Cardiac muscle cell (in vitro differentiated cells and primary cell): ENCODE data around the gene MACROD2. TPM values are rescaled to one million over a fixed set of nuclear protein-coding genes. Genes with fewer than 3 reads are reported as not detected.

ENCODE experiments used
- DNase-seq, 2 donors: peaks; one replicate each; pipeline versions ENCODE4 v3.0.0 to v3.0.0-alpha.2; 2010 to 2017; ENCODE audit warnings: low read depth in 1 of 2, low spot score in 1 of 2
- H3K27ac ChIP-seq: fragments of 200-600 bp; sonication (generic); 2 replicates; pipeline ENCODE4 v1.5.1; 2016
- H3K27me3 ChIP-seq: fragments of 200-600 bp; sonication (generic); 2 replicates; pipeline ENCODE4 v1.6.0; 2016; ENCODE audit warnings: control low read depth
- H3K36me3 ChIP-seq: fragments of 200-600 bp; sonication (generic); 2 replicates; pipeline ENCODE4 v1.5.1; 2016; ENCODE audit warnings: control low read depth
- H3K4me1 ChIP-seq: fragments of 200-600 bp; sonication (generic); 2 replicates; pipeline ENCODE4 v1.8.1; 2017; ENCODE audit warnings: low read depth, mild to moderate bottlenecking, mixed run types
- H3K4me3 ChIP-seq: fragments of 200-600 bp; sonication (generic); 2 replicates; pipeline ENCODE4 v1.5.1; 2016; ENCODE audit warnings: mild to moderate bottlenecking
- H3K9me3 ChIP-seq: fragments of 200-600 bp; sonication (generic); 2 replicates; pipeline ENCODE4 v1.5.1; 2017; ENCODE audit warnings: low read depth, mild to moderate bottlenecking, control low read depth
- polyA plus RNA-seq: library from polyadenylated mRNA; unstranded; fragments of >200 nt; fragmentation: Nextera tagmentation; extraction: Ambion mirVana; gene quantifications from 2 replicates; pipeline ENCODE4 v1.2.1, GENCODE V29; 2016
- total RNA-seq: library from RNA; depleted of rRNA; stranded (reverse); fragments of >200 nt; gene quantifications from 2 replicates; pipeline ENCODE4 v1.2.3, GENCODE V29; 2016
- TF ChIP-seq, protein P1 (sequence below): IDR thresholded peaks from 2 replicates; pipeline ENCODE4 v1.5.1; 2012; ENCODE audit warnings: low read depth, mild to moderate bottlenecking, low read length

MACROD2 gene
- total and polyA plus RNA-seq, 2 experiments from 2014 or later, result 9.3 to 14.4 TPM

DNA sequence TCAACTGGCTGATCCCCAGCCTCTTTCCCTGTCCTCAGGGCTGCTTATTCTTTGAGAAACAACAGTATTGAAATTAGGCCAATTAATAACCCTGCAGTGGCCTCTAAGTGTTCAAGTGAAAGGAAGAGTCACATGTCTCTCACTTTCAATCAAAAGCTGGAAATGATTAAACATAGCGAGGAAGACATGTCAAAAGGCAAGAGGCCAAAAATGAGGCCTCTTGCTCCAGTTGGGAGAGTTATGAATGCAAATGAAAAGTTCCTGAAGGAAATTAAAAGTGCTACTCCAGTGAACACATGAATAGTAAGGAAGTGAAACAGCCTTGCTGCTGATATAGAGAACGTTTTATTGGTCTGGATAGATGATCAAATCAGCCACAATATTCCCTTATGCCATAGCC lies 131.5 kb downstream of the MACROD2 start:
- no peak for DNase-seq
- TF ChIP-seq, protein P1, sequence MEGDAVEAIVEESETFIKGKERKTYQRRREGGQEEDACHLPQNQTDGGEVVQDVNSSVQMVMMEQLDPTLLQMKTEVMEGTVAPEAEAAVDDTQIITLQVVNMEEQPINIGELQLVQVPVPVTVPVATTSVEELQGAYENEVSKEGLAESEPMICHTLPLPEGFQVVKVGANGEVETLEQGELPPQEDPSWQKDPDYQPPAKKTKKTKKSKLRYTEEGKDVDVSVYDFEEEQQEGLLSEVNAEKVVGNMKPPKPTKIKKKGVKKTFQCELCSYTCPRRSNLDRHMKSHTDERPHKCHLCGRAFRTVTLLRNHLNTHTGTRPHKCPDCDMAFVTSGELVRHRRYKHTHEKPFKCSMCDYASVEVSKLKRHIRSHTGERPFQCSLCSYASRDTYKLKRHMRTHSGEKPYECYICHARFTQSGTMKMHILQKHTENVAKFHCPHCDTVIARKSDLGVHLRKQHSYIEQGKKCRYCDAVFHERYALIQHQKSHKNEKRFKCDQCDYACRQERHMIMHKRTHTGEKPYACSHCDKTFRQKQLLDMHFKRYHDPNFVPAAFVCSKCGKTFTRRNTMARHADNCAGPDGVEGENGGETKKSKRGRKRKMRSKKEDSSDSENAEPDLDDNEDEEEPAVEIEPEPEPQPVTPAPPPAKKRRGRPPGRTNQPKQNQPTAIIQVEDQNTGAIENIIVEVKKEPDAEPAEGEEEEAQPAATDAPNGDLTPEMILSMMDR, result no peak
- Histone ChIP-seq H3K27me3 (no peaks in the 10 kb centered on the region), H3K9me3 (no peaks in the 10 kb centered on the region), H3K27ac (no peak overlapping the region), H3K4me1 (no peaks in the 10 kb centered on the region), H3K36me3 (no peaks in the 10 kb centered on the region), H3K4me3 (no peak overlapping the region)

DNA sequence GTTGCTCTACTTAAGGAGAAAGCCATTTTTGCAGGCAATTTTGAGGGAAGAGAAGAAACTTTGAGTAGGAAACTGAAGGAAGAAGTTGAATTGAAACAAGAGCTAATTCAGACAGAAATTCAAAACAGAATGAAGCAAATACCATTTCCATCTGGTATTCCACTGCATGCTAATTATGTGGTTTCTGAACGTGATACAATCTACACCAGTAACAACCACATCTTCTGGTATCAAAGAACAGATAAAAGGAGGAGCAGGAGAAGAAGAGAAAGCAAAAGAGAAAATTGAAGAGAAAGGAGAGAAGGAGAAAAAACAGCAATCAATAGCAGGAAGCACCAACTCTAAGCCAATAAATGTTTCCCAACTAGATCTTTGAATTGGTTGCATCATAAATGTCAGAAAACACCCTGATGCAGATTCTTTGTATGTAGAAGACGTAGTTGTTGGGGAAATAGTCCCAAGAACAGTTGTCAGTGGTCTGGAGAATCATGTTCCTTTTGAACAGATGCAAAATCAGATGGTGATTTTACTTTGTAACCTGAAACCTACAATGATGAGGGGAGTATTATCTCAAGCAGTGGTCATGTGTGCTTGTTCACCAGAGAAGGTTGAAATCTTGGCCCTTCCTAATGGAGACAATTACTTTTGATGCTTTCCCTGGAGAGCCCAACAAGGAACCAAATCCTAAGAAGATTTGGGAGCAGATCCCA lies 132.4 kb downstream of the MACROD2 start:
- no peaks in the 10 kb centered on the region for H3K9me3 ChIP-seq
- no peak for DNase-seq
- H3K27me3 ChIP-seq, result no peaks in the 10 kb centered on the region
- H3K4me1 ChIP-seq, result no peaks in the 10 kb centered on the region
- TF ChIP-seq, protein P1, result no peak
- no peak overlapping the region for H3K27ac ChIP-seq
- no peaks in the 10 kb centered on the region for H3K36me3 ChIP-seq
- no peak overlapping the region for H3K4me3 ChIP-seq

DNA sequence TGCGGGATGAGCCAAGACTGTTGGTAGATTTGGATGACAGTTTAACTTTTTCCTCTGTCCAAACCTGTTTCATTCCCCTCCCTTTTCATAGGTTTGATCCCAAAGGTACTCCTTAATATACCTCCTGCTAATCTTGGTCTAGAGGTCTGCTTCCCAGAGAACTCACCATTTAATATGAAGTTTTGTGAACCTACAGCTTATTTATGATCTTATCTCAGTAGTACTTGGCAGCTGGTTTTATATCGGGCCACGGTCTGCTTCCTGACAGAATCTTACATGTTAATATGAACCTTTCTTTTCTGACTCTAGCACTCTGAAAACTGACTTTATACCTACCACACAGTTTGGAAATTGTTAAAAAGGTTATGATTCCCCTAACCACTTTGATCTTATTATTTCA lies 138.7 kb downstream of the MACROD2 start:
- no peaks in the 10 kb centered on the region for H3K36me3 ChIP-seq
- no peak overlapping the region for H3K4me3 ChIP-seq
- TF ChIP-seq, protein P1, result no peak
- H3K27me3 ChIP-seq, result no peaks in the 10 kb centered on the region
- no peak overlapping the region for H3K27ac ChIP-seq
- no peaks in the 10 kb centered on the region for H3K9me3 ChIP-seq
- no peaks in the 10 kb centered on the region for H3K4me1 ChIP-seq
- no peak for DNase-seq

DNA sequence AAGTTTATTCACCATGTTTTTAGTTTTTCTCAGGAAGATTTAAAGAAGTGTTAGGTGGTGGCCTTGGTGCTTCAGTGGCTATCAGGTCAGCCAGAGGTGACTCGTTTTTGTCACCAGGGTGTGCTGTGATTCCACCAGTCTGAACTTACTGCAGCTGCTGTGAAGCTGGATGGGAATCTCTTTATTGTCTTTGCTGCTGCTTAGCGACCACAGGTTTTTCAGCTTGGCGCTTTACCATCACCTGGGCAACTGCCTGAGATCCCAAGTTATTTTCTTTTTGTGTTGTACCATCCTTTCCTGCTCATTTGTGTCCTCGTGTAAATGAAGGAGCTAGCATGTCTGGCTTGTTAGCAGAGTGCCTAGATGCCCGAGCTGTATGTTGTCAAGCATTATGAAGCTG lies 146.9 kb downstream of the MACROD2 start:
- DNase-seq, result peak; percentile 63 to 75
- TF ChIP-seq, protein P1, result peak; percentile 51
- Histone ChIP-seq H3K36me3 (no peaks in the 10 kb centered on the region), H3K4me3 (no peak overlapping the region), H3K4me1 (peaks cover 5% of the 10 kb centered on the region), H3K27me3 (no peaks in the 10 kb centered on the region), H3K9me3 (no peaks in the 10 kb centered on the region), H3K27ac (no peak overlapping the region)

DNA sequence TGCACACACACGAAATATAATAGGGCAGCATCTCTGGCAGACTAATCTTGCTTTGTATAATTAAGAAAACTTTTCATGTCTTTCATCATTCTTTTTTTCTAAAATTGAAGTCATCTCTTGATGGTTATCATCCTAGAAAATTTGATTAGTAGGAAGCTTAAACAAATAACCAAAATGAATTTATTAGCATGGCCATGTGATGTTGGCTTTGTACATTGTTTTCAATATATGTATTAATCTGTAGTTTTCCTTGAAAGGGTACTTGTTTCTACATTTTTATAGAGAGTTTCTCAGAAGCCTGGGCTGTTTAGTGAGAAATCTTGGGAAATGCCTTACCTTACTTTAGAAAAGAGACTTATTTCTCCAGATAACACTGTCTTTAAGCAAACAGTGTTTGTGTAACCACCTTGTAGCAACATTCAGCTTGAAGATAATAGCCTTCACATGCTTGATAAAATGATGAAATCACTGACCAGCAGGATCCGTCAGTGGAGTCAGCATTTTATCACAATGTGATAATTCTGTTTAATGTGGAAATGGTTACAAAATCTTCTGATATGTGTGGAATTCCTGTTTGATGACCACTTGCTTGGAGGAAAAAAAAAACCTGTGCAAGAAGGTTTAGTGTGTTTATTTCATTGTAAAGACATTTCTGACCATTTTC lies 147.8 kb downstream of the MACROD2 start:
- no peak overlapping the region for H3K27ac ChIP-seq

More for the DNA sequence above, 147.8 kb downstream of the MACROD2 start:
- no peak overlapping the region for H3K4me3 ChIP-seq
- H3K36me3 ChIP-seq, result no peaks in the 10 kb centered on the region
- H3K4me1 ChIP-seq, result peaks cover 5% of the 10 kb centered on the region
- no peaks in the 10 kb centered on the region for H3K27me3 ChIP-seq
- DNase-seq, result peak in 1 of 2 donors; percentile 79
- TF ChIP-seq, protein P1, result no peak
- H3K9me3 ChIP-seq, result no peaks in the 10 kb centered on the region
